Measurements from ENCODE around the gene RSF1.

- TF ChIP-seq POLR2A (IDR thresholded peaks at IDR 0.05; ENCODE audit: low read depth, low read length), result no peak
- no peak for TF ChIP-seq POLR2AphosphoS5 (IDR thresholded peaks at IDR 0.05; ENCODE audit: low read depth, low read length)
- TF ChIP-seq SPI1 (IDR thresholded peaks at IDR 0.05; ENCODE audit: low read depth, low read length), result 0 out of 2 replicates have a peak, but pooled peaks have one; percentile 4
These were observed 200.8 kb downstream of the RSF1 start for GRCh38 chr11:77619576-77620198.

Data from GM12891 (cell line).